Measurements from ENCODE around the gene FAM20A. TPM values are rescaled to one million over a fixed set of nuclear protein-coding genes. Genes with fewer than 3 reads are reported as not detected.

The FAM20A gene
- total and polyA plus RNA-seq, 2 donors (not counting 1 experiment from before 2014, with no cell fraction given) = not detected

DNA sequence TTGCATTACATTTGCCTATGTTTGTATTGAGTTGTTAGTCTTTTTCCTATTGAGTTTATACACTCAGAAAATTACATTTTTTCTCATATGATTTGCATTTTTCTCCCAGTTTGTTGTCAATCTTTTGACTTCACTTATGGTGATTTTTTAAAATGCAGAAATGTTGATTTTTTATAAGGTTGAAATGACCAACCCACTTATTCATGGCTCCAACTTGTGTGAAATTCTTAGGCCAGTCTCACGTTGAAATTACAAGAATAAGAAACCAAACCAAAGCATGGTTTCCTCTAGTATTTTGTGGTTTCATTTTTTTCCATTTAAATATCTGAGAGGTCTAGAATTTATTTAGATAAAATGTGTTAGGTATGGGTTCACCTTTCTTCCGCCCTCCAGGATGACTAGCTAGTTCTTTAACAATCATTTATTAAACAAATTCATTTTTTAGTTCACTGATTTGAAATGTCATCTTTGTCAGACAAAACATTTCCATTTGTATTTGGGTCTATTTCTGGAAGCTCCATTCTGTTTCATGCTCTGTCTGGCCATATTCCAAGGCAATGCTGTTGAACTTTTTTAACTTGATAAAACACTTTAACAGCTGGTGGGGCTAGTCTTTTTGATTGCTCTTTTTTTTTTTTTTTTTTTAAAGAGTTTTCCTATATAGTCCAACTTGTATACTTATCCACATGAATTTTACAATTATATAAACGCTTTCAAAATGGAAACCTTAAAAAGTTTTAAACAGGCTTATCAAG lies 40.0 kb downstream of the FAM20A start:
- WGBS (ENCODE audit: insufficient coverage) = no CpG with 5 or more reads among the region's 3 CpGs
- no peaks in the 10 kb centered on the region for H3K4me1 Mint-ChIP-seq
- Histone ChIP-seq H3K4me2 (replicated peaks; ENCODE audit: low read depth, low read length, poor library complexity, severe bottlenecking) (no peak overlapping the region), H3K36me3 (replicated peaks in 1 of 2; ENCODE audit: control extremely low read depth in 1 of 2, control insufficient read depth in 1 of 2, extremely low read depth in 1 of 2, insufficient read depth in 2 of 2, low read length in 1 of 2) (no peaks in the 10 kb centered on the region), H3K27me3 (replicated peaks in 1 of 4; ENCODE audit: control extremely low read depth in 1 of 4, control insufficient read depth in 3 of 4, insufficient read depth in 4 of 4, low read length in 3 of 4) (peaks cover 0 to 4% (median 0%) of the 10 kb centered on the region in 4 experiments), H3K9ac (ENCODE audit: low read length) (no peak overlapping the region), H4K20me1 (ENCODE audit: control insufficient read depth, insufficient read depth, low read length, poor library complexity, severe bottlenecking) (no peaks in the 10 kb centered on the region), H3K79me2 (ENCODE audit: control insufficient read depth, insufficient read depth, low read length) (no peaks in the 10 kb centered on the region), H2AFZ (ENCODE audit: insufficient read depth, low read depth, low read length, poor library complexity, severe bottlenecking) (no peak overlapping the region), H3K27ac (ENCODE audit: low read length in 2 of 2) (no peak overlapping the region), H3K9me3 (ENCODE audit: control extremely low read depth in 1 of 3, control insufficient read depth in 2 of 3, insufficient read depth in 1 of 3, low read length in 2 of 3) (no peaks in the 10 kb centered on the region), H3K4me3 (ENCODE audit: control extremely low read depth in 1 of 5, extremely low read depth in 1 of 5, insufficient read depth in 1 of 5, low read depth in 2 of 5, low read length in 4 of 5) (no peak overlapping the region), H3K4me1 (ENCODE audit: control insufficient read depth in 2 of 2, insufficient read depth in 2 of 2, low read length in 2 of 2) (no peaks in the 10 kb centered on the region)
- H3K27ac Mint-ChIP-seq = no peak overlapping the region
- ChIA-PET POLR2A (no interaction called here), CTCF (no interaction called here)
- no peaks in the 10 kb centered on the region for H3K9me3 Mint-ChIP-seq (ENCODE audit: insufficient read depth)
- peaks cover 7% of the 10 kb centered on the region for H3K27me3 Mint-ChIP-seq
- no peak for ATAC-seq (ENCODE audit: low read depth)
- H3K4me3 Mint-ChIP-seq = no peak overlapping the region
- TF ChIP-seq, protein P1, sequence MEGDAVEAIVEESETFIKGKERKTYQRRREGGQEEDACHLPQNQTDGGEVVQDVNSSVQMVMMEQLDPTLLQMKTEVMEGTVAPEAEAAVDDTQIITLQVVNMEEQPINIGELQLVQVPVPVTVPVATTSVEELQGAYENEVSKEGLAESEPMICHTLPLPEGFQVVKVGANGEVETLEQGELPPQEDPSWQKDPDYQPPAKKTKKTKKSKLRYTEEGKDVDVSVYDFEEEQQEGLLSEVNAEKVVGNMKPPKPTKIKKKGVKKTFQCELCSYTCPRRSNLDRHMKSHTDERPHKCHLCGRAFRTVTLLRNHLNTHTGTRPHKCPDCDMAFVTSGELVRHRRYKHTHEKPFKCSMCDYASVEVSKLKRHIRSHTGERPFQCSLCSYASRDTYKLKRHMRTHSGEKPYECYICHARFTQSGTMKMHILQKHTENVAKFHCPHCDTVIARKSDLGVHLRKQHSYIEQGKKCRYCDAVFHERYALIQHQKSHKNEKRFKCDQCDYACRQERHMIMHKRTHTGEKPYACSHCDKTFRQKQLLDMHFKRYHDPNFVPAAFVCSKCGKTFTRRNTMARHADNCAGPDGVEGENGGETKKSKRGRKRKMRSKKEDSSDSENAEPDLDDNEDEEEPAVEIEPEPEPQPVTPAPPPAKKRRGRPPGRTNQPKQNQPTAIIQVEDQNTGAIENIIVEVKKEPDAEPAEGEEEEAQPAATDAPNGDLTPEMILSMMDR (IDR thresholded peaks at IDR 0.05) = no peak
- no peak for TF ChIP-seq EZH2 (IDR thresholded peaks at IDR 0.05; ENCODE audit: borderline replicate concordance, insufficient read depth, low read depth, low read length, poor library complexity, severe bottlenecking)
- intact Hi-C loops (cut with micrococcal nuclease) = no loop called here
- DNase-seq = no peak

DNA sequence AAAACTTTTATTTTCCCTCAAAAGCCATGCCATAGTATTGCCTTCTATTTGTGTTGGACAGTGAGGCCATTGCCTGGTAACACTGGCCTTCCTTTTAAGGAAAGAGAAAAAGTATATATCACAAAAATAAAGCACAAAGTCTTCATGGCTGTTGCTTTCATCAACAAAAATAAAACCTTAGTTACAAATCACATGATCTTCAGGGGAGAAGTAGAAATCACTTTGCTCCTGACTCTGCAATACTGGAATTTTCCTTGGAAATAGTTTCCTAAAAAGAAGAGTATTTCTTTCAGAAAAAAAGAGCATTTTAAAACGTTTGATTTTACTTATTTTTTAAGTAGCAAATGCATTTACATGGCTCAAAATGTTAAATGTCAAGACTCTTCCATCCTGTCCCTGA lies 41.9 kb downstream of the FAM20A start:
- Histone ChIP-seq H3K4me2 (replicated peaks; ENCODE audit: low read depth, low read length, poor library complexity, severe bottlenecking) (no peak overlapping the region), H3K9me3 (ENCODE audit: control extremely low read depth in 1 of 3, control insufficient read depth in 2 of 3, insufficient read depth in 1 of 3, low read length in 2 of 3) (no peaks in the 10 kb centered on the region), H3K9ac (ENCODE audit: low read length) (no peak overlapping the region), H3K79me2 (ENCODE audit: control insufficient read depth, insufficient read depth, low read length) (no peaks in the 10 kb centered on the region), H4K20me1 (ENCODE audit: control insufficient read depth, insufficient read depth, low read length, poor library complexity, severe bottlenecking) (no peaks in the 10 kb centered on the region), H3K36me3 (replicated peaks in 1 of 2; ENCODE audit: control extremely low read depth in 1 of 2, control insufficient read depth in 1 of 2, extremely low read depth in 1 of 2, insufficient read depth in 2 of 2, low read length in 1 of 2) (no peaks in the 10 kb centered on the region), H3K27me3 (replicated peaks in 1 of 4; ENCODE audit: control extremely low read depth in 1 of 4, control insufficient read depth in 3 of 4, insufficient read depth in 4 of 4, low read length in 3 of 4) (no peaks in the 10 kb centered on the region), H2AFZ (ENCODE audit: insufficient read depth, low read depth, low read length, poor library complexity, severe bottlenecking) (no peak overlapping the region), H3K4me1 (ENCODE audit: control insufficient read depth in 2 of 2, insufficient read depth in 2 of 2, low read length in 2 of 2) (no peaks in the 10 kb centered on the region), H3K27ac (ENCODE audit: low read length in 2 of 2) (no peak overlapping the region), H3K4me3 (ENCODE audit: control extremely low read depth in 1 of 5, extremely low read depth in 1 of 5, insufficient read depth in 1 of 5, low read depth in 2 of 5, low read length in 4 of 5) (no peak overlapping the region)
- Mint-ChIP-seq H3K27ac (no peak overlapping the region), H3K9me3 (ENCODE audit: insufficient read depth) (no peaks in the 10 kb centered on the region), H3K4me3 (no peak overlapping the region), H3K4me1 (no peaks in the 10 kb centered on the region), H3K27me3 (no peaks in the 10 kb centered on the region)
- DNase-seq (no peak), ATAC-seq (ENCODE audit: low read depth) (no peak)
- intact Hi-C loops (cut with micrococcal nuclease) = no loop called here
- WGBS (ENCODE audit: insufficient coverage) = no CpG with 5 or more reads among the region's 1 CpG
- CTCF ChIA-PET = no interaction called here
- TF ChIP-seq, protein P1 (IDR thresholded peaks at IDR 0.05) = no peak
- no peak for TF ChIP-seq EZH2 (IDR thresholded peaks at IDR 0.05; ENCODE audit: borderline replicate concordance, insufficient read depth, low read depth, low read length, poor library complexity, severe bottlenecking)
- POLR2A ChIA-PET = no interaction called here

All from B cell (primary cell).